Stomach (tissue), 9 donors: ENCODE measurements around the gene KIRREL3. TPM values are rescaled to one million over a fixed set of nuclear protein-coding genes. Genes with fewer than 3 reads are reported as not detected.

Experiments
- DNase-seq, 2 donors: peaks; one replicate each; pipeline versions ENCODE4 v3.0.0 to v3.0.0-alpha.2; 2013 to 2019
- H3K27ac ChIP-seq, 5 donors: fragments of 200-600 bp in 4 of 5; sonication (generic) in 4 of 5; one replicate each; pipeline ENCODE4 v1.5.1; 2013 to 2019; ENCODE audit warnings: mild to moderate bottlenecking in 1 of 5, moderate library complexity in 1 of 5
- H3K27me3 ChIP-seq, 3 donors: fragments of 200-600 bp; sonication (generic); one replicate each; pipeline ENCODE4 v1.5.1; 2017 to 2019; ENCODE audit warnings: mixed run types in 1 of 3
- H3K36me3 ChIP-seq, 4 donors: fragments of 200-600 bp; sonication (generic); 1 replicate in 3 of 4; 2 replicates in 1 of 4; pipeline ENCODE4 v1.5.1; 2016 to 2019
- H3K4me1 ChIP-seq, 4 donors: fragments of 200-600 bp; sonication (generic); one replicate each; pipeline ENCODE4 v1.5.1; 2016 to 2019
- H3K4me3 ChIP-seq, 4 donors: fragments of 200-600 bp; sonication (generic) in 3 of 4; one replicate each; pipeline ENCODE4 v1.5.1; 2016 to 2019; ENCODE audit warnings: mild to moderate bottlenecking in 1 of 4
- H3K9me3 ChIP-seq, 4 donors: fragments of 200-600 bp; sonication (generic); one replicate each; pipeline ENCODE4 v1.5.1; 2016 to 2019
- CTCF ChIP-seq, 7 experiments: fragments of 450-650 bp in 4 of 7; fragments of 200-600 bp in 3 of 7; sonication (generic) in 3 of 7; IDR thresholded peaks; one replicate each; pipeline ENCODE4 v1.5.1; 2016 to 2019; ENCODE audit warnings: antibody characterized with exemption in 7 of 7, control low read depth in 2 of 7, mild to moderate bottlenecking in 1 of 7
- EP300 ChIP-seq: sonication (generic); formaldehyde crosslinking; IDR thresholded peaks from one replicate; pipeline ENCODE4 v1.6.1; 2017; ENCODE audit warnings: antibody characterized with exemption
- POLR2A ChIP-seq, 4 donors: fragments of 450-650 bp; IDR thresholded peaks; one replicate each; pipeline ENCODE4 v1.6.1; 2016; ENCODE audit warnings: antibody characterized with exemption in 4 of 4, control low read depth in 2 of 4, mild to moderate bottlenecking in 1 of 4, moderate library complexity in 1 of 4
- POLR2AphosphoS5 ChIP-seq, 3 donors: sonication (generic); formaldehyde crosslinking; IDR thresholded peaks; one replicate each; pipeline ENCODE4 v1.6.1; 2016; ENCODE audit warnings: antibody characterized with exemption in 3 of 3
- WGBS, 5 donors: extraction: QIAGEN DNeasy Blood & Tissue Kit in 3 of 5; methylation state at CpG; one replicate each; pipeline versions ENCODE4 v1.1.5 to v1.1.7; 2013 to 2018; 5-methylcytosine and 5-hydroxymethylcytosine counted together
- intact Hi-C: fragments of 100-400 bp; cut with DNase I; formaldehyde crosslinking; loops from one replicate; pipeline ENCODE4 v1.15.1; 2023; ENCODE audit warnings: low total_unique reads
- polyA plus RNA-seq, 3 donors: library from polyadenylated mRNA; stranded (reverse); fragments of 200-250 nt; gene quantifications; one replicate each; pipeline ENCODE4 v1.2.3, GENCODE V29; 2013
- total RNA-seq, 5 donors: library from RNA; depleted of rRNA; stranded (reverse); fragments of >200 nt; gene quantifications; one replicate each; pipeline versions ENCODE4 v1.1.0 to v1.2.3, GENCODE V29; 2014 to 2016
- donor health status: healthy with polysubstance abuse.
- donor health status: Bipolar disorder and iron deficiency.
- donor health status: healthy.

Gene KIRREL3
- total and polyA plus RNA-seq, 8 donors, result 0.10 to 1.7 (median 0.38) TPM; not detected in 4

- Histone ChIP-seq H3K9me3 (peaks cover 0 to 4% (median 0%) of the 10 kb centered on the region in 4 donors), H3K4me3 (no peak overlapping the region), H3K36me3 (no peaks in the 10 kb centered on the region), H3K27me3 (peaks cover 0 to 73% (median 5%) of the 10 kb centered on the region in 3 donors), H3K4me1 (peaks cover 0 to 24% (median 14%) of the 10 kb centered on the region in 4 donors), H3K27ac (no peak overlapping the region)
- no peak for TF ChIP-seq POLR2AphosphoS5 (IDR thresholded peaks at IDR 0.05)
- no peak for DNase-seq
- intact Hi-C loops, result no loop called here
- WGBS, 5 donors, result 94 to 100% (median 96%) methylated on average over 7 of the region's 7 CpGs
Measured at GRCh38 chr11:126462422-126462821, 538.1 kb downstream of the KIRREL3 start.

GRCh38 chr11:126461996-126462395 is 538.6 kb downstream of the KIRREL3 start:
- peaks cover 0 to 24% (median 12%) of the 10 kb centered on the region in 4 donors for H3K4me1 ChIP-seq
- intact Hi-C loops, result no loop called here
- no peak for TF ChIP-seq POLR2AphosphoS5 (IDR thresholded peaks at IDR 0.05)
- H3K27ac ChIP-seq, result no peak overlapping the region
- 77 to 92% (median 85%) methylated on average over 6 of the region's 6 CpGs for WGBS, 5 donors
- peaks cover 0 to 4% (median 0%) of the 10 kb centered on the region in 4 donors for H3K9me3 ChIP-seq
- H3K27me3 ChIP-seq, result peaks cover 0 to 68% (median 5%) of the 10 kb centered on the region in 3 donors
- H3K36me3 ChIP-seq, result no peaks in the 10 kb centered on the region
- no peak overlapping the region for H3K4me3 ChIP-seq
- DNase-seq, result no peak

GRCh38 chr11:126461096-126461440 is 539.5 kb downstream of the KIRREL3 start:
- H3K9me3 ChIP-seq, result peaks cover 0 to 4% (median 0%) of the 10 kb centered on the region in 4 donors
- WGBS, 5 donors, result 76 to 87% (median 81%) methylated on average over 8 of the region's 8 CpGs; no CpG with 5 or more reads in 1 of the 5 donors
- no peak for DNase-seq
- H3K27me3 ChIP-seq, result peaks cover 0 to 69% (median 5%) of the 10 kb centered on the region in 3 donors
- H3K27ac ChIP-seq, result no peak overlapping the region
- no peak for TF ChIP-seq CTCF (IDR thresholded peaks at IDR 0.05)
- no peak for TF ChIP-seq EP300
- no peak for TF ChIP-seq POLR2AphosphoS5 (IDR thresholded peaks at IDR 0.05)
- no peak for TF ChIP-seq POLR2A (IDR thresholded peaks at IDR 0.05)
- H3K36me3 ChIP-seq, result no peaks in the 10 kb centered on the region
- no peak overlapping the region for H3K4me3 ChIP-seq
- H3K4me1 ChIP-seq, result peaks cover 0 to 17% (median 9%) of the 10 kb centered on the region in 4 donors
- intact Hi-C loops, result no loop called here

- Histone ChIP-seq H3K27me3 (peaks cover 0 to 69% (median 1%) of the 10 kb centered on the region in 3 donors), H3K4me3 (no peak overlapping the region), H3K27ac (no peak overlapping the region), H3K4me1 (peaks cover 0 to 12% (median 6%) of the 10 kb centered on the region in 4 donors), H3K9me3 (peaks cover 0 to 4% (median 0%) of the 10 kb centered on the region in 4 donors), H3K36me3 (no peaks in the 10 kb centered on the region)
- TF ChIP-seq CTCF (IDR thresholded peaks at IDR 0.05) (no peak), POLR2A (IDR thresholded peaks at IDR 0.05) (no peak)
- 73 to 85% (median 79%) methylated on average over 14 to 15 of the region's 15 CpGs for WGBS, 5 donors
- intact Hi-C loops, result no loop called here
- DNase-seq, result no peak
Measured at GRCh38 chr11:126460417-126461095, 540.0 kb downstream of the KIRREL3 start.

GRCh38 chr11:126459691-126460281 is 540.8 kb downstream of the KIRREL3 start:
- peak in 1 of 2 donors; percentile 80 for DNase-seq
- Histone ChIP-seq H3K27ac (no peak overlapping the region), H3K27me3 (peaks cover 0 to 67% (median 0%) of the 10 kb centered on the region in 3 donors), H3K36me3 (no peaks in the 10 kb centered on the region), H3K4me1 (peaks cover 0 to 6% (median 2%) of the 10 kb centered on the region in 4 donors), H3K4me3 (no peak overlapping the region), H3K9me3 (peaks cover 0 to 3% (median 0%) of the 10 kb centered on the region in 4 donors)
- WGBS, 5 donors, result 47 to 62% (median 59%) methylated on average over 10 of the region's 10 CpGs
- intact Hi-C loops, result no loop called here
- peak in 1 of 3 donors; percentile 7 for TF ChIP-seq POLR2AphosphoS5 (IDR thresholded peaks at IDR 0.05)
- TF ChIP-seq POLR2A (IDR thresholded peaks at IDR 0.05), result no peak
